ENCODE results near the gene TOX2. TPM values are rescaled to one million over a fixed set of nuclear protein-coding genes. Genes with fewer than 3 reads are reported as not detected.

The TOX2 gene
- total RNA-seq, 1 donor from 2014 or later = 0.16 TPM

DNA sequence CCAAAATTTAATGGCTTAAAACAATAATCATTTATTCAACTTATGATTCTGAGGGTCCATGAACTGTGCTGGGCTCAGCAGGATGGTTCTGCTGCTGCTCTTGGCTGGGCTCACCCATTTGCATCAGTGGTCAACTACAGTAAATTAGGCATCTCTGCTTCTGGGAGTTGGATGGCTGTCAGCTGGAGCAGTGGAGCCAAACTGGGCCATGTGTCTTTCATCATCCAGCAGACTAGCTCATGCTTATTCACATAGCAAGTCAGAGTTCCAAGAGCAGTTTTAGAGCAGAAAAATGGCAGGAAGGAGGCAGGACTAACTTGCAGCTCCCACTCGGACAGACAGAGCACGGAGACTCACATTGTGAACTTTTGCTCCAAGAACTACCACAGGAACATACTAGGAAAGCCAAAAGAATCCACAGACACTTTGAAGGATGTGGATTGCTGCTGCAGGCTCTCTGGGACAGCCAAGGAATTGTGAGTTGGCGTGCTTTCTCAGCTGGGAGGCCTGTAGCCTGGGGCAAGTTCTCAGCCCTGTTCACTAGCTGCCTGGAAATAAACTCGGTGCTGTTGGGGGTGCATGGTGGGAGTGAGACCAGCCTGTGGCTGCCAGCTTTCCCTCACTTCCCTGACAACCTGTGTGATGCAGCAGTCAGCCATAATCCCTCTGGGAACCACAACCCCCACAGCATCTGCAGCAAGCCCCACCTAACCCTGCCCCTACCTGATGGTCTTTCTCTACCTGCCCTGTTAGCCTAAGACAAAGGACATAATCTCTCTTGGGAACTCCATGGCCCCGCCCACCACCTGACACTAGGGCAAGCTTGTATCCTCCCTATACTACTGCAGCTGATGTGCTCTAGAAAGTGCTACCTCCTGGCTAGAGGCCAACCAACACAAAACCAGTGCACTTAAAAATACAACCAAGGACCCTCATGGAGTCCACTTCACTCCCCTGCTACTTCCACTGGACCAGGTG, 143.3 kb downstream of the TOX2 start:
- FAIRE-seq = no peak
- peak; percentile 18 for DNase-seq (ENCODE audit: low read depth)

DNA sequence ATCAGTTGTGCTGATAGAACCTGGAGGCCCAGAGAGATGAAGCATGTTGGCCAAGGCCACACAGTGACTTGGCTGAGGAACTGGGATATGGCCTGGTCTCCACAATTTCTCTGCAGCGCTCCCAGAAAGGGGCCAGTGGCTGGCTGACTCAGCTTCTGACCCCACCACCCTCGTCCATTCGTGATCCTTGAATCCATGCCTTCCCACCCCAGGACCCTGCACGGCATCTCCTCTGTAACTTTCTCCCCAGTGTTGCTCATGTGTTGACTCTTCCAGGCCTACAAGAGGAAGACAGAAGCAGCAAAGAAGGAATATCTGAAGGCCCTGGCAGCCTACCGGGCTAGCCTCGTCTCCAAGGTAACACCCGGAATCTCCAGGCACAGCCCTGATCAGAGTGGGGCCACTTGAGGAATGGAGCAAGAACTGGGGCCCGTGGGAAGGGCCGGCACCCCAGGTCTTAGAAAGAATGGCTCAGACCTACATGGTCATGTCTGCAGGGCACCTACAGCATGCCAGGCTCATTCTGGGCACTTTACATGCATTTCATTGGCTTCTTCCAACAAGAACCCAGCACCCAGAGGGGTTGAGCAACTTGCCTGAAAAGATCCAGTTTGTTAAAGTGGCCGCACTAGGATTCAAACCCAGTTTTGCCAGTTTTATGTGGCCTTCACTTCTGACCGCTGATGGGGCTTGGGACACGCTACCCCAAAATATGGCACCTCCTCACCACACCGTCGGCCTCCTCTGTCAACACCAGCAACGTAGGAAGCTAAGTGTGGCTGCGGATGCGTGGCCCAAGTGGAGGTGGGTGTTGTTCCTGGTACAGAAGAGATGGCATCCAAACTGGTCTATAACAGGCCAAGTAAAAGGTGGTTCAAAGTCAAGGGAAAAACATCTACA, 150.1 kb downstream of the TOX2 start:
- no peaks in the 10 kb centered on the region for H3K27me3 ChIP-seq (ENCODE audit: insufficient read depth, low read length)
- H2AFZ ChIP-seq (ENCODE audit: low read depth, low read length) = no peak overlapping the region
- Mint-ChIP-seq H3K36me3 (ENCODE audit: low read depth, unreplicated experiment) (no peaks in the 10 kb centered on the region), H3K27ac (ENCODE audit: unreplicated experiment) (no peak overlapping the region), H3K9me3 (ENCODE audit: unreplicated experiment) (no peaks in the 10 kb centered on the region), H3K27me3 (ENCODE audit: low read depth, unreplicated experiment) (peaks cover 25% of the 10 kb centered on the region), H3K4me3 (ENCODE audit: unreplicated experiment) (no peak overlapping the region), H3K4me1 (ENCODE audit: low read depth, unreplicated experiment) (no peaks in the 10 kb centered on the region)
- H3K4me1 ChIP-seq (ENCODE audit: insufficient read depth, low read length) = no peaks in the 10 kb centered on the region
- TF ChIP-seq, protein P1, sequence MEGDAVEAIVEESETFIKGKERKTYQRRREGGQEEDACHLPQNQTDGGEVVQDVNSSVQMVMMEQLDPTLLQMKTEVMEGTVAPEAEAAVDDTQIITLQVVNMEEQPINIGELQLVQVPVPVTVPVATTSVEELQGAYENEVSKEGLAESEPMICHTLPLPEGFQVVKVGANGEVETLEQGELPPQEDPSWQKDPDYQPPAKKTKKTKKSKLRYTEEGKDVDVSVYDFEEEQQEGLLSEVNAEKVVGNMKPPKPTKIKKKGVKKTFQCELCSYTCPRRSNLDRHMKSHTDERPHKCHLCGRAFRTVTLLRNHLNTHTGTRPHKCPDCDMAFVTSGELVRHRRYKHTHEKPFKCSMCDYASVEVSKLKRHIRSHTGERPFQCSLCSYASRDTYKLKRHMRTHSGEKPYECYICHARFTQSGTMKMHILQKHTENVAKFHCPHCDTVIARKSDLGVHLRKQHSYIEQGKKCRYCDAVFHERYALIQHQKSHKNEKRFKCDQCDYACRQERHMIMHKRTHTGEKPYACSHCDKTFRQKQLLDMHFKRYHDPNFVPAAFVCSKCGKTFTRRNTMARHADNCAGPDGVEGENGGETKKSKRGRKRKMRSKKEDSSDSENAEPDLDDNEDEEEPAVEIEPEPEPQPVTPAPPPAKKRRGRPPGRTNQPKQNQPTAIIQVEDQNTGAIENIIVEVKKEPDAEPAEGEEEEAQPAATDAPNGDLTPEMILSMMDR (IDR thresholded peaks at IDR 0.05; ENCODE audit: insufficient read depth, low read depth, low read length) = no peak
- no peak for TF ChIP-seq EZH2 (IDR thresholded peaks at IDR 0.05; ENCODE audit: insufficient read depth, low read length)
- no peaks in the 10 kb centered on the region for H3K9me3 ChIP-seq (ENCODE audit: insufficient read depth, low read depth, low read length)
- FAIRE-seq (no peak), DNase-seq (ENCODE audit: low read depth) (no peak)
- no peak overlapping the region for H3K4me3 ChIP-seq (ENCODE audit: insufficient read depth, low read depth, low read length)
- H3K9ac ChIP-seq (ENCODE audit: low read length) = no peak overlapping the region
- no peaks in the 10 kb centered on the region for H4K20me1 ChIP-seq (ENCODE audit: insufficient read depth, low read length)
- H3K79me2 ChIP-seq (ENCODE audit: insufficient read depth, low read length) = no peaks in the 10 kb centered on the region
- no peak overlapping the region for H3K4me2 ChIP-seq (ENCODE audit: low read length)
- no peak overlapping the region for H3K27ac ChIP-seq (ENCODE audit: low read depth, low read length)
- no peaks in the 10 kb centered on the region for H3K36me3 ChIP-seq (ENCODE audit: insufficient read depth, low read length)

More for the DNA sequence above, 143.3 kb downstream of the TOX2 start:
- Histone ChIP-seq H3K27me3 (ENCODE audit: insufficient read depth, low read length) (no peaks in the 10 kb centered on the region), H3K9me3 (ENCODE audit: insufficient read depth, low read depth, low read length) (no peaks in the 10 kb centered on the region), H3K4me2 (ENCODE audit: low read length) (no peak overlapping the region), H2AFZ (ENCODE audit: low read depth, low read length) (no peak overlapping the region), H4K20me1 (ENCODE audit: insufficient read depth, low read length) (no peaks in the 10 kb centered on the region), H3K4me1 (ENCODE audit: insufficient read depth, low read length) (no peaks in the 10 kb centered on the region), H3K9ac (ENCODE audit: low read length) (no peak overlapping the region), H3K79me2 (ENCODE audit: insufficient read depth, low read length) (no peaks in the 10 kb centered on the region), H3K36me3 (ENCODE audit: insufficient read depth, low read length) (no peaks in the 10 kb centered on the region), H3K27ac (ENCODE audit: low read depth, low read length) (no peak overlapping the region), H3K4me3 (ENCODE audit: insufficient read depth, low read depth, low read length) (no peak overlapping the region)
- no peak for TF ChIP-seq EZH2 (IDR thresholded peaks at IDR 0.05; ENCODE audit: insufficient read depth, low read length)
- TF ChIP-seq, protein P1 (IDR thresholded peaks at IDR 0.05; ENCODE audit: insufficient read depth, low read depth, low read length) = no peak
- H3K27me3 Mint-ChIP-seq (ENCODE audit: low read depth, unreplicated experiment) = peaks cover 18% of the 10 kb centered on the region
- H3K4me1 Mint-ChIP-seq (ENCODE audit: low read depth, unreplicated experiment) = no peaks in the 10 kb centered on the region
- peaks cover 2% of the 10 kb centered on the region for H3K36me3 Mint-ChIP-seq (ENCODE audit: low read depth, unreplicated experiment)
- H3K4me3 Mint-ChIP-seq (ENCODE audit: unreplicated experiment) = no peak overlapping the region
- no peaks in the 10 kb centered on the region for H3K9me3 Mint-ChIP-seq (ENCODE audit: unreplicated experiment)
- H3K27ac Mint-ChIP-seq (ENCODE audit: unreplicated experiment) = no peak overlapping the region
